Measurements from ENCODE around the gene SLC30A7. TPM values are rescaled to one million over a fixed set of nuclear protein-coding genes. Genes with fewer than 3 reads are reported as not detected.

The SLC30A7 gene
- total RNA-seq, 2 experiments from 2014 or later, result 29.1 to 33.3 TPM

DNA sequence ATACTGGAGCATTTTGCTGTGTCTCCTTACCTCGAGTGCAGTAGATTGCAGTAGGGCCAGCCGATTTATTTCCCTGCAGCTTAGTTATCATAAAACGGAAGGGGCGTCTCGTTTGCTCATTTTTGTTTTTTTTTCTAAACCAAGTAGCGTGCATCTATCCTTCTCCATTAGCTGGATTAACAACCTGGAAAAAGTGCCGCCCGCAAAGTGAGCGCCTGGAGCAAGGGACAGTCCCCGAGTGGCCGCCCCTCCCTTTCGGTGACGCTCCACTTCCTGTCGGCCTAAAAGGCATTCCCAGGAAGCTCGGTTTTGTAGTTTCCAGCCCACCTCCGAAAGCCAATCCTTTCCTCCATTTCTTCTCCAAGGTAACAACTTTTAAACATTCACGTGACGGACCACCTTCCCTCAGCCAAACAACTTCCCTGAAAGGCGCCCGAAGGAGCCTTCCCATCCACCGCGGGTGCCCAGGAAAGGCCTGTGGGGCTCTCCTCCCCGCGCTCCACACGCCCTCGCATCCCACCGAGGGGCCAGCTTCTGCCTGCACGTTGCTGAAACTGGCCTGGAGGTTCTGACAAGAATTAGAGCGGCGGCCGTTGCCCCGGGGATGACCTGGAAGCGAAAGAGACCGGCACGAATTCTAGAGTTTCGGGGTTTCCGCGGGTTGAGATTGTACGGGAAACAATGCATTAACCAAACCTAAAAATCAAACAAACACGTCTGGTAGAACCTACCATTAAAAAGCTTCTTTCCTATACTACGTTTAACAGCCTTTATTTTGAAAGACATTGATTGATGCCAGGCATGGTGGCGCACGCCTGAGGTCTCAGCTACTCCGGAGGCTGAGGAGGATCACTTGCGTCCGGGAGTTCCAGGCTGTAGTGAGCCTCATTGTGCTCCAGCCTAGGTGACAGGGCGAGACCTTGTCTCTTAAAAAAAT lies 1.0 kb upstream of the SLC30A7 start, which contains the start of gene EXTL2:
Gene EXTL2 (minus strand): TSS at position 240 of the 937 bp plus-strand sequence. CDS start 6,085 bp downstream, outside the sequence.
- peaks cover 44% of the 10 kb centered on the region for H3K4me1 Mint-ChIP-seq
- ATAC-seq (peak; percentile 31), DNase-seq (peak; percentile 68)
- CTCF ChIA-PET, result interaction anchor here (0.9 to 2.4 kb wide), 12 partner anchors 10 to 762 kb away, joined by 3 to 11 read pairs (median 4); partner anchors contain the start of gene TRMT13
- H3K27me3 Mint-ChIP-seq, result no peaks in the 10 kb centered on the region
- H3K36me3 Mint-ChIP-seq, result peaks cover 33% of the 10 kb centered on the region
- peaks cover 11% of the 10 kb centered on the region for H3K9me3 Mint-ChIP-seq (ENCODE audit: low read depth)
- peak within 1 kb of the TSS; percentile 94 for H3K4me3 Mint-ChIP-seq
- H3K27ac Mint-ChIP-seq, result peak within 1 kb of the TSS; percentile 93

GRCh38 chr1:100896481-100896982 lies 642 bp downstream of the SLC30A7 start:
- CTCF ChIA-PET, result interaction anchor here (0.9 to 1.0 kb wide), 2 partner anchors 27 to 342 kb away, joined by 3 to 4 read pairs; no protein-coding TSS in a partner anchor
- no peaks in the 10 kb centered on the region for H3K27me3 Mint-ChIP-seq
- H3K9me3 Mint-ChIP-seq (ENCODE audit: low read depth), result no peaks in the 10 kb centered on the region
- peak overlapping the region; percentile 94 for H3K4me3 Mint-ChIP-seq
- H3K4me1 Mint-ChIP-seq, result peaks cover 46% of the 10 kb centered on the region
- peaks cover 26% of the 10 kb centered on the region for H3K36me3 Mint-ChIP-seq
- DNase-seq, result peak; percentile 77
- peak; percentile 72 for ATAC-seq
- peak overlapping the region; percentile 93 for H3K27ac Mint-ChIP-seq

- peaks cover 3% of the 10 kb centered on the region for H3K9me3 Mint-ChIP-seq (ENCODE audit: low read depth)
- peaks cover 59% of the 10 kb centered on the region for H3K36me3 Mint-ChIP-seq
- peaks cover 29% of the 10 kb centered on the region for H3K4me1 Mint-ChIP-seq
- DNase-seq (no peak), ATAC-seq (no peak)
- no peak overlapping the region for H3K27ac Mint-ChIP-seq
- no peaks in the 10 kb centered on the region for H3K27me3 Mint-ChIP-seq
- H3K4me3 Mint-ChIP-seq, result no peak overlapping the region
- CTCF ChIA-PET, result interaction anchor here (1.2 kb wide), 1 partner anchor 386 kb away, joined by 4 read pairs; no protein-coding TSS in a partner anchor
Measured at GRCh38 chr1:100902365-100902764, 6.5 kb downstream of the SLC30A7 start.

GRCh38 chr1:100903777-100904176 lies 7.9 kb downstream of the SLC30A7 start:
- H3K4me1 Mint-ChIP-seq, result peaks cover 24% of the 10 kb centered on the region
- ATAC-seq (no peak), DNase-seq (no peak)
- no peak overlapping the region for H3K4me3 Mint-ChIP-seq
- no peak overlapping the region for H3K27ac Mint-ChIP-seq
- H3K36me3 Mint-ChIP-seq, result peaks cover 61% of the 10 kb centered on the region
- no peaks in the 10 kb centered on the region for H3K27me3 Mint-ChIP-seq
- H3K9me3 Mint-ChIP-seq (ENCODE audit: low read depth), result peaks cover 3% of the 10 kb centered on the region
- CTCF ChIA-PET, result interaction anchor here (1.5 kb wide), 1 partner anchor 385 kb away, joined by 6 read pairs; no protein-coding TSS in a partner anchor

DNA sequence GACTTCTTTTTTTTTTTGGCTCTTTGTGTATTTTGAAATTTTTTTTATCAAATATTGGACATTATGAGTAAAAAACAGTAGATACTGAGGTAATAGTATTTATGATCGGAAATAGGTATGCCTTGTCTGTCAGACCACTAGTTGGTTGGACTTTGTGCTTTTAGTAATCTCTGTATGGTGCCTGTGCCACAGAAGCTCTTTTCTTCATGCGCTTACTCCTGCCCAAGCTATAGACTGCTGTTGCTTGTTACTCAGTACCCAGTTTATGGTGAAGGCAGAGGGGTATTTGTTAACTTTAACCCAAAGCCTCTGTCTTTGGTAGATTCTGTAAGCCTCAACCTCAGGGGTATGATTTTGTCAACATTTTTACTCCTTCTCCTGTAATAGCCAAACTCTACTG lies 8.6 kb downstream of the SLC30A7 start:
- ATAC-seq (no peak), DNase-seq (no peak)
- Mint-ChIP-seq H3K36me3 (peaks cover 62% of the 10 kb centered on the region), H3K4me3 (no peak overlapping the region), H3K27ac (no peak overlapping the region), H3K9me3 (ENCODE audit: low read depth) (peaks cover 3% of the 10 kb centered on the region), H3K27me3 (no peaks in the 10 kb centered on the region), H3K4me1 (peaks cover 19% of the 10 kb centered on the region)
- CTCF ChIA-PET, result interaction anchor here (1.5 kb wide), 1 partner anchor 384 kb away, joined by 6 read pairs; no protein-coding TSS in a partner anchor

- CTCF ChIA-PET, result interaction anchor here (1.5 kb wide), 1 partner anchor 383 kb away, joined by 6 read pairs; no protein-coding TSS in a partner anchor
- no peak overlapping the region for H3K4me3 Mint-ChIP-seq
- no peak for ATAC-seq
- peaks cover 15% of the 10 kb centered on the region for H3K4me1 Mint-ChIP-seq
- H3K27me3 Mint-ChIP-seq, result no peaks in the 10 kb centered on the region
- H3K36me3 Mint-ChIP-seq, result peaks cover 60% of the 10 kb centered on the region
- DNase-seq, result no peak
- H3K27ac Mint-ChIP-seq, result no peak overlapping the region
- H3K9me3 Mint-ChIP-seq (ENCODE audit: low read depth), result peaks cover 3% of the 10 kb centered on the region
Measured at GRCh38 chr1:100905181-100905580, 9.3 kb downstream of the SLC30A7 start.

DNA sequence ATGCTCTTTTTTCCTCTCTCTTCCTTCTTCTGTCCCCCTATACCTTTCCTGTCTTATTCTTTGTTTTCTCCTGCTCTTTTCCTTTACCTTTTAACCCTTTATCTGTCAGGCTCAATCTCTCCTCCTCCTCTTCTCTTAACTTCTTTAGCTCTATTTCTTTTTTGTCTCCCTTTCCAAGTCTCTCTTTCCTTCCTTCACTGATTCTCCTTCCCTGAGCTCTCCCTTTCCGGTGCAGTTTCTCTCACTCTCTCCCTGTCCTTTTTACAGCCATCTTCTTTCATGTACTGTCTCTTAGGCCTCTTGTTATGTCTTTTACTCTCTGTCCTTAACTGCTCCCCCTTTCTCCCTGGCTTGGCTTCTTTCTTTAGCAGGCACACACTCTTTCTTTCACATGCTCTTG lies 12.0 kb downstream of the SLC30A7 start:
- peaks cover 3% of the 10 kb centered on the region for H3K9me3 Mint-ChIP-seq (ENCODE audit: low read depth)
- ATAC-seq, result no peak
- no peaks in the 10 kb centered on the region for H3K27me3 Mint-ChIP-seq
- no peak overlapping the region for H3K4me3 Mint-ChIP-seq
- H3K36me3 Mint-ChIP-seq, result peaks cover 73% of the 10 kb centered on the region
- CTCF ChIA-PET, result interaction anchor here (1.1 to 3.3 kb wide), 2 partner anchors 365 to 380 kb away, joined by 3 to 16 read pairs; no protein-coding TSS in a partner anchor
- peaks cover 7% of the 10 kb centered on the region for H3K4me1 Mint-ChIP-seq
- DNase-seq, result no peak
- H3K27ac Mint-ChIP-seq, result no peak overlapping the region

DNA sequence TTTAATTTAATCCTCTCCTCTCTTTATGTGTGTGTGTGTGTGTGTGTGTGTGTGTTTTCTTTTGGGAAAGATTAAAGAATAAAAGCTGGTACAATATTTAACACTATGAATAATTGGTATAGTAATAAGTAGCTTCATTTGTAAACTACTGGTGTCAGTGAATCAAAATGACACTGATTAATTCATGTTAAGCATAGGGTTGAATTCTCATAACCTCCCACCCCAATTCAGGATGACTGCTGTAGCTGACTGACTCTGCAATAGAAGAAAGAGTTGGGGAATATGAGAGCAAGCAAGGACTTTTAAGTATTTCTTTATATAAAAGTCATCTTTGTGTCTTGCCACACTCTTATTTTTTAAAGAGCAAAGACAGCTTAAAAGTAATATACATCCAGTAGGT lies 13.1 kb downstream of the SLC30A7 start:
- ATAC-seq (no peak), DNase-seq (no peak)
- Mint-ChIP-seq H3K27ac (no peak overlapping the region), H3K9me3 (ENCODE audit: low read depth) (peaks cover 3% of the 10 kb centered on the region), H3K4me3 (no peak overlapping the region), H3K4me1 (peaks cover 7% of the 10 kb centered on the region), H3K27me3 (no peaks in the 10 kb centered on the region), H3K36me3 (peaks cover 77% of the 10 kb centered on the region)
- CTCF ChIA-PET, result interaction anchor here (1.0 to 3.3 kb wide), 3 partner anchors 13 to 379 kb away, joined by 3 to 16 read pairs (median 4); no protein-coding TSS in a partner anchor

- Mint-ChIP-seq H3K4me1 (peaks cover 7% of the 10 kb centered on the region), H3K9me3 (ENCODE audit: low read depth) (no peaks in the 10 kb centered on the region), H3K4me3 (no peak overlapping the region), H3K27ac (no peak overlapping the region), H3K27me3 (no peaks in the 10 kb centered on the region), H3K36me3 (peaks cover 67% of the 10 kb centered on the region)
- ATAC-seq (no peak), DNase-seq (no peak)
- CTCF ChIA-PET, result no interaction called here
Measured at GRCh38 chr1:100912019-100912418, 16.1 kb downstream of the SLC30A7 start.

- Mint-ChIP-seq H3K27me3 (no peaks in the 10 kb centered on the region), H3K27ac (no peak overlapping the region), H3K4me1 (peaks cover 19% of the 10 kb centered on the region), H3K9me3 (ENCODE audit: low read depth) (no peaks in the 10 kb centered on the region), H3K4me3 (no peak overlapping the region), H3K36me3 (peaks cover 52% of the 10 kb centered on the region)
- CTCF ChIA-PET, result interaction anchor here (0.6 to 4.2 kb wide), 15 partner anchors 28 to 585 kb away, joined by 3 to 25 read pairs (median 3); partner anchors contain the start of gene DPH5
- no peak for ATAC-seq
- no peak for DNase-seq
Measured at GRCh38 chr1:100921110-100921706, 25.3 kb downstream of the SLC30A7 start.

- Mint-ChIP-seq H3K27ac (peak overlapping the region; percentile 5), H3K9me3 (ENCODE audit: low read depth) (no peaks in the 10 kb centered on the region), H3K4me1 (peaks cover 24% of the 10 kb centered on the region), H3K27me3 (no peaks in the 10 kb centered on the region), H3K4me3 (no peak overlapping the region), H3K36me3 (peaks cover 38% of the 10 kb centered on the region)
- CTCF ChIA-PET, result interaction anchor here (0.5 to 6.2 kb wide), 5 partner anchors 315 to 365 kb away, joined by 3 to 47 read pairs (median 18); no protein-coding TSS in a partner anchor
- DNase-seq, result no peak
- no peak for ATAC-seq
Measured at GRCh38 chr1:100924212-100924611, 28.3 kb downstream of the SLC30A7 start.

GRCh38 chr1:100924991-100925390 lies 29.1 kb downstream of the SLC30A7 start:
- DNase-seq (no peak), ATAC-seq (no peak)
- Mint-ChIP-seq H3K4me1 (peaks cover 29% of the 10 kb centered on the region), H3K4me3 (no peak overlapping the region), H3K27me3 (no peaks in the 10 kb centered on the region), H3K27ac (no peak overlapping the region), H3K36me3 (peaks cover 42% of the 10 kb centered on the region), H3K9me3 (ENCODE audit: low read depth) (no peaks in the 10 kb centered on the region)
- CTCF ChIA-PET, result interaction anchor here (0.6 to 6.2 kb wide), 3 partner anchors 314 to 364 kb away, joined by 3 to 47 read pairs (median 7); no protein-coding TSS in a partner anchor

DNA sequence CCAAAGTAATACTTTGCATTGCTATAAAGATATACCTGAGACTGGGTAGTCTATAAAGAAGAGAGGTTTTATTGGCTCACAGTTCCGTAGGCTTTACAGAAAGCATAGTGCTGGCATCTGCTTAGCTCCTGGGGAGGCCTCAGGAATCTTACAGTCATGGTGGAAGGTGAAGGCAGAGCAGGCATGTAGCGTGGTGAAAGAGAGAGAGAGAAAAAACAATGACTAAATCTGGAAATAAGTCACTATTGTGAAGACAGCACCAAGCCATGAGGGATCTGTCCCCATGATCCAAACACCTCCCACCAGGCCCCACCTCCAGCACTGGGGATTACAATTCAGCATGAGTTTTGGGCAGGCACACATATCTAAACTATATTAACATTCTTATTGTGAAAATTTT lies 30.4 kb downstream of the SLC30A7 start:
- H3K27ac Mint-ChIP-seq, result no peak overlapping the region
- CTCF ChIA-PET, result interaction anchor here (1.4 to 6.2 kb wide), 2 partner anchors 313 to 363 kb away, joined by 7 to 47 read pairs; no protein-coding TSS in a partner anchor
- ATAC-seq (no peak), DNase-seq (no peak)
- no peak overlapping the region for H3K4me3 Mint-ChIP-seq
- no peaks in the 10 kb centered on the region for H3K27me3 Mint-ChIP-seq
- H3K9me3 Mint-ChIP-seq (ENCODE audit: low read depth), result no peaks in the 10 kb centered on the region
- H3K36me3 Mint-ChIP-seq, result peaks cover 46% of the 10 kb centered on the region
- peaks cover 34% of the 10 kb centered on the region for H3K4me1 Mint-ChIP-seq
